DND-41 (cell line): ENCODE measurements around the gene BAZ2A.
"Not testable (repeated sequence)": the region's sequence is repeated elsewhere in the genome, so short reads cannot be mapped to it uniquely, and the experiment has no call there.

Experiments
- ATAC-seq: fragments of 200-7000 bp; cut with Tn5 transposase; 3 replicates; pipeline ENCODE4 v1.9.1; 2021; ENCODE audit warnings: low read depth; ENCODE audit not compliant: insufficient read depth
- DNase-seq: peaks from one replicate; pipeline ENCODE4 v3.0.0-alpha.2; 2020
- H2AFZ ChIP-seq: 2 replicates; pipeline ENCODE4 v1.6.0; 2012; ENCODE audit warnings: low read depth, low read length
- H3K27ac ChIP-seq: 2 replicates; pipeline ENCODE4 v1.5.1; 2012; ENCODE audit warnings: low read length, inconsistent platforms
- H3K27me3 ChIP-seq: fragments of 200-600 bp; sonication (generic); 2 replicates; pipeline ENCODE4 v1.6.0; 2012; ENCODE audit warnings: low read length, mild to moderate bottlenecking, inconsistent platforms; ENCODE audit not compliant: insufficient read depth, poor library complexity
- H3K36me3 ChIP-seq: 2 replicates; pipeline ENCODE4 v1.5.1; 2012; ENCODE audit warnings: low read length, inconsistent platforms; ENCODE audit not compliant: insufficient read depth
- H3K4me1 ChIP-seq: 2 replicates; pipeline ENCODE4 v1.5.1; 2012; ENCODE audit warnings: mild to moderate bottlenecking, low read length; ENCODE audit not compliant: insufficient read depth
- H3K4me2 ChIP-seq: 2 replicates; pipeline ENCODE4 v1.6.0; 2012; ENCODE audit warnings: mild to moderate bottlenecking, moderate library complexity, low read length, inconsistent platforms; ENCODE audit not compliant: insufficient read depth
- H3K4me3 ChIP-seq, 2 experiments: fragments of 200-600 bp in 1 of 2; shearing (Covaris generic) in 1 of 2; 2 replicates each; pipeline ENCODE4 v1.5.1; 2012 to 2016; ENCODE audit warnings: inconsistent platforms in 2 of 2, low read length in 2 of 2, mild to moderate bottlenecking in 2 of 2, low read depth in 1 of 2, moderate library complexity in 1 of 2
- H3K79me2 ChIP-seq: 2 replicates; pipeline ENCODE4 v1.6.0; 2012; ENCODE audit warnings: low read length, inconsistent platforms; ENCODE audit not compliant: insufficient read depth
- H3K9ac ChIP-seq: 2 replicates; pipeline ENCODE4 v1.6.0; 2012; ENCODE audit warnings: low read depth, mild to moderate bottlenecking, inconsistent platforms, low read length, moderate library complexity
- H3K9me3 ChIP-seq: 2 replicates; pipeline ENCODE4 v1.5.1; 2012; ENCODE audit warnings: low read length, moderate library complexity, mild to moderate bottlenecking, inconsistent platforms; ENCODE audit not compliant: insufficient read depth, severe bottlenecking
- H4K20me1 ChIP-seq: 2 replicates; pipeline ENCODE4 v1.6.0; 2012; ENCODE audit warnings: low read length; ENCODE audit not compliant: insufficient read depth
- CTCF ChIP-seq: IDR thresholded peaks from 2 replicates; pipeline ENCODE4 v1.5.1; 2012; ENCODE audit warnings: borderline replicate concordance, low read length, moderate library complexity, mild to moderate bottlenecking; ENCODE audit not compliant: poor library complexity, severe bottlenecking; ENCODE audit errors: extremely low read depth
- EZH2 ChIP-seq: IDR thresholded peaks from 3 replicates; pipeline ENCODE4 v1.6.1; 2012; ENCODE audit warnings: borderline replicate concordance, low read depth, mild to moderate bottlenecking, moderate library complexity, low read length, inconsistent platforms; ENCODE audit not compliant: severe bottlenecking

The BAZ2A gene

GRCh38 chr12:56657416-56658379, 27.6 kb upstream of the BAZ2A start:
- no peak overlapping the region for H3K4me2 ChIP-seq
- H3K27me3 ChIP-seq: no peaks in the 10 kb centered on the region
- TF ChIP-seq EZH2 (no peak), CTCF (no peak)
- peaks cover 4% of the 10 kb centered on the region; the same call in 1 of the 2 replicates for H3K36me3 ChIP-seq
- H3K79me2 ChIP-seq: no peaks in the 10 kb centered on the region
- DNase-seq (no peak), ATAC-seq (no peak)
- peaks cover 12% of the 10 kb centered on the region for H3K9me3 ChIP-seq
- no peaks in the 10 kb centered on the region for H3K4me1 ChIP-seq
- H3K27ac ChIP-seq: no peak overlapping the region
- H4K20me1 ChIP-seq: peaks cover 8% of the 10 kb centered on the region; the same call in 1 of the 2 replicates
- no peak overlapping the region for H3K4me3 ChIP-seq
- no peak overlapping the region for H2AFZ ChIP-seq
- H3K9ac ChIP-seq: no peak overlapping the region

- not testable (repeated sequence) for H3K4me3 ChIP-seq
- peaks cover 12% of the 10 kb centered on the region for H3K9me3 ChIP-seq
- DNase-seq: peak; percentile 39
Measured at GRCh38 chr12:56653781-56654180, 23.7 kb upstream of the BAZ2A start.

GRCh38 chr12:56648023-56648422, 17.9 kb upstream of the BAZ2A start:
- Histone ChIP-seq H3K4me1 (peaks cover 25% of the 10 kb centered on the region), H4K20me1 (peaks cover 24% of the 10 kb centered on the region), H3K36me3 (peaks cover 27% of the 10 kb centered on the region), H3K79me2 (peaks cover 34% of the 10 kb centered on the region)
- not testable (repeated sequence) for DNase-seq, H3K27me3 ChIP-seq, H2AFZ ChIP-seq, H3K9me3 ChIP-seq, H3K9ac ChIP-seq, H3K4me3 ChIP-seq, H3K27ac ChIP-seq, ATAC-seq, H3K4me2 ChIP-seq

More at GRCh38 chr12:56653781-56654180, 23.7 kb upstream of the BAZ2A start:
- H3K27ac ChIP-seq, H3K4me1 ChIP-seq, ATAC-seq, H4K20me1 ChIP-seq, H3K79me2 ChIP-seq, H3K4me2 ChIP-seq, H3K27me3 ChIP-seq, H3K36me3 ChIP-seq, H2AFZ ChIP-seq, H3K9ac ChIP-seq: not testable (repeated sequence)

- peaks cover 32% of the 10 kb centered on the region for H3K4me1 ChIP-seq
- DNase-seq (peak; percentile 98), ATAC-seq (peak; percentile 97)
- H3K79me2 ChIP-seq: peaks cover 51% of the 10 kb centered on the region
- peak within 1 kb of the TSS; percentile 94 to 95 for H3K4me3 ChIP-seq
- no peaks in the 10 kb centered on the region for H3K9me3 ChIP-seq
- H2AFZ ChIP-seq: peak within 1 kb of the TSS; percentile 91
- H3K9ac ChIP-seq: peak within 1 kb of the TSS; percentile 95
- peak within 1 kb of the TSS; percentile 97 for H3K27ac ChIP-seq
- H3K36me3 ChIP-seq: peaks cover 47% of the 10 kb centered on the region
- TF ChIP-seq CTCF: peak; percentile 12
- TF ChIP-seq EZH2: no peak
- H3K4me2 ChIP-seq: peak within 1 kb of the TSS; percentile 92
- H4K20me1 ChIP-seq: peaks cover 31% of the 10 kb centered on the region
- no peaks in the 10 kb centered on the region for H3K27me3 ChIP-seq
Measured at GRCh38 chr12:56645717-56646446, 15.8 kb upstream of the BAZ2A start, which contains the start of gene ATP5F1B. Gene ATP5F1B, minus strand, starts transcription at chr12:56645984. Its CDS starts 21 bp downstream, at chr12:56645963.
